MCF 10A (cell line): Measurements from ENCODE around the gene ST3GAL4. TPM values are rescaled to one million over a fixed set of nuclear protein-coding genes. Genes with fewer than 3 reads are reported as not detected.

Source experiments
- BruUV-seq: library from RNA; stranded (reverse); fragments of 400-500 nt; replicated peaks from 2 replicates; lab custom pipeline; 2021; lab: Mats Ljungman, UMichigan
- CTCF ChIA-PET: fragments of 300-600 bp; sonication (Branson Sonifier 250); formaldehyde crosslinking; extraction: SDS; loops from one replicate; lab custom pipeline; 2021; ENCODE audit warnings: antibody characterized with exemption, inconsistent platforms; lab: Yijun Ruan, JAX
- POLR2A ChIA-PET: fragments of 300-600, 350-650 bp; sonication (Branson Sonifier 250); formaldehyde crosslinking; extraction: SDS; loops from one replicate; lab custom pipeline; 2020; ENCODE audit warnings: antibody characterized with exemption, inconsistent platforms; lab: Yijun Ruan, JAX
- DNase-seq: peaks from one replicate; pipeline ENCODE4 v3.0.0-alpha.2; 2018; ENCODE audit not compliant: unreplicated experiment
- H3K27ac Mint-ChIP-seq: one replicate; pipeline ENCODE4 v1.8.0; 2022; ENCODE audit warnings: mild to moderate bottlenecking, low read depth, mixed read lengths; ENCODE audit not compliant: unreplicated experiment
- H3K27me3 Mint-ChIP-seq: one replicate; pipeline ENCODE4 v1.8.0; 2022; ENCODE audit warnings: mixed read lengths; ENCODE audit not compliant: insufficient read depth, unreplicated experiment
- H3K36me3 Mint-ChIP-seq: one replicate; pipeline ENCODE4 v1.8.0; 2022; ENCODE audit warnings: mild to moderate bottlenecking, moderate library complexity, mixed read lengths; ENCODE audit not compliant: insufficient read depth, unreplicated experiment
- H3K4me1 Mint-ChIP-seq: one replicate; pipeline ENCODE4 v1.8.0; 2022; ENCODE audit warnings: mixed read lengths; ENCODE audit not compliant: insufficient read depth, unreplicated experiment
- H3K4me3 Mint-ChIP-seq: one replicate; pipeline ENCODE4 v1.8.0; 2022; ENCODE audit warnings: mild to moderate bottlenecking, moderate library complexity, mixed read lengths; ENCODE audit not compliant: unreplicated experiment
- H3K9me3 Mint-ChIP-seq: one replicate; pipeline ENCODE4 v1.8.0; 2022; ENCODE audit warnings: mixed read lengths; ENCODE audit not compliant: unreplicated experiment
- intact Hi-C: fragments of 100-400 bp; cut with micrococcal nuclease; formaldehyde crosslinking; loops from 2 replicates; pipeline ENCODE4 v1.14.1; 2022
- total RNA-seq: library from RNA; stranded (reverse); gene quantifications from 2 replicates; pipeline ENCODE4 v1.2.3, GENCODE V29; 2022
- TF ChIP-seq, protein P1 (sequence below): fragments of 200-600 bp; IDR thresholded peaks from one replicate; pipeline ENCODE4 v1.8.0; 2022; ENCODE audit warnings: antibody characterized with exemption, mild to moderate bottlenecking; ENCODE audit not compliant: unreplicated experiment

The ST3GAL4 gene
- total RNA-seq, 1 experiment from 2014 or later = 15.3 TPM

GRCh38 chr11:126457817-126458216 is 102.3 kb downstream of the ST3GAL4 start:
- no TSS peak for BruUV-seq
- CTCF ChIA-PET = interaction anchor here (2.0 kb wide), 1 partner anchor 16 kb away, joined by 5 read pairs; no protein-coding TSS in a partner anchor
- intact Hi-C loops = no loop called here
- Mint-ChIP-seq H3K4me3 (no peak overlapping the region), H3K9me3 (no peaks in the 10 kb centered on the region), H3K27ac (no peak overlapping the region), H3K27me3 (peaks cover 16% of the 10 kb centered on the region), H3K4me1 (no peaks in the 10 kb centered on the region), H3K36me3 (no peaks in the 10 kb centered on the region)
- TF ChIP-seq, protein P1, sequence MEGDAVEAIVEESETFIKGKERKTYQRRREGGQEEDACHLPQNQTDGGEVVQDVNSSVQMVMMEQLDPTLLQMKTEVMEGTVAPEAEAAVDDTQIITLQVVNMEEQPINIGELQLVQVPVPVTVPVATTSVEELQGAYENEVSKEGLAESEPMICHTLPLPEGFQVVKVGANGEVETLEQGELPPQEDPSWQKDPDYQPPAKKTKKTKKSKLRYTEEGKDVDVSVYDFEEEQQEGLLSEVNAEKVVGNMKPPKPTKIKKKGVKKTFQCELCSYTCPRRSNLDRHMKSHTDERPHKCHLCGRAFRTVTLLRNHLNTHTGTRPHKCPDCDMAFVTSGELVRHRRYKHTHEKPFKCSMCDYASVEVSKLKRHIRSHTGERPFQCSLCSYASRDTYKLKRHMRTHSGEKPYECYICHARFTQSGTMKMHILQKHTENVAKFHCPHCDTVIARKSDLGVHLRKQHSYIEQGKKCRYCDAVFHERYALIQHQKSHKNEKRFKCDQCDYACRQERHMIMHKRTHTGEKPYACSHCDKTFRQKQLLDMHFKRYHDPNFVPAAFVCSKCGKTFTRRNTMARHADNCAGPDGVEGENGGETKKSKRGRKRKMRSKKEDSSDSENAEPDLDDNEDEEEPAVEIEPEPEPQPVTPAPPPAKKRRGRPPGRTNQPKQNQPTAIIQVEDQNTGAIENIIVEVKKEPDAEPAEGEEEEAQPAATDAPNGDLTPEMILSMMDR = no peak
- POLR2A ChIA-PET = no interaction called here
- no peak for DNase-seq

DNA sequence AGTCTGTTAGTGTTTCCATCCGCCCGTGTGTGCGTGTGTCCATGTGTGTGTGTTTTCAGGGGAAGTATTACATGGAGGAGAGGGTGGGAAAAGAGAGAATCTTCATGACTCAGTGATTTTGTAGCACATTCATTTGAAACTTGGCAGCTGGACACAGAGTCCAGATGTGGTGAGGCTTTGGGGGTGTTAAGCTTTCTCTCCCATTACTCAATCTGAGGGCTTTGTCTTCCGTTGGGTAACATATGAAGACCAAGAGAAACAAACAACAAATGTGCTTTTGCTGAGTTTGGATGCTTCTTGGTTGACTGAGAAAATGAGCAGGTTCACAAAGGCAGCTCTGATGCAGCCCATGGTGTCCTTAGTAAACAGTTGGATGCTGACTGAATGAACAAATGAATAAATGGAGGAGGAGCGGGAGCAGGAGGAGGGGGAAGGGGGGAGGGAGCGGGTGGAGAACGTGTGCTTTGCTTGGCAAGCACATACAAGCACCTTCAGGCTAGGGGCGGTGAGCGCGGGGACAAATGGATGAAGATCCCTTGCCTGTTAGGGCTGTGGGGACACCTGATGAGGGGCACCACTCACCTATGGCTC is 104.3 kb downstream of the ST3GAL4 start:
- ChIA-PET CTCF (interaction anchor here (1.1 to 2.5 kb wide), 5 partner anchors 15 to 150 kb away, joined by 3 to 8 read pairs (median 3); no protein-coding TSS in a partner anchor), POLR2A (no interaction called here)
- intact Hi-C loops = no loop called here
- Mint-ChIP-seq H3K4me1 (no peaks in the 10 kb centered on the region), H3K4me3 (no peak overlapping the region), H3K27me3 (peaks cover 36% of the 10 kb centered on the region), H3K9me3 (peaks cover 8% of the 10 kb centered on the region), H3K36me3 (no peaks in the 10 kb centered on the region), H3K27ac (no peak overlapping the region)
- TF ChIP-seq, protein P1 = no peak
- no TSS peak for BruUV-seq
- DNase-seq = no peak

GRCh38 chr11:126460417-126461095 is 105.1 kb downstream of the ST3GAL4 start:
- Mint-ChIP-seq H3K36me3 (no peaks in the 10 kb centered on the region), H3K27ac (no peak overlapping the region), H3K4me1 (no peaks in the 10 kb centered on the region), H3K27me3 (peaks cover 44% of the 10 kb centered on the region), H3K9me3 (peaks cover 8% of the 10 kb centered on the region), H3K4me3 (no peak overlapping the region)
- DNase-seq = no peak
- intact Hi-C loops = no loop called here
- POLR2A ChIA-PET = no interaction called here
- CTCF ChIA-PET = interaction anchor here (2.5 kb wide), 1 partner anchor 20 kb away, joined by 8 read pairs; no protein-coding TSS in a partner anchor
- no TSS peak for BruUV-seq
- TF ChIP-seq, protein P1 = no peak

- no TSS peak for BruUV-seq
- Mint-ChIP-seq H3K27me3 (peaks cover 49% of the 10 kb centered on the region), H3K4me3 (no peak overlapping the region), H3K27ac (no peak overlapping the region), H3K9me3 (peaks cover 8% of the 10 kb centered on the region), H3K36me3 (no peaks in the 10 kb centered on the region), H3K4me1 (no peaks in the 10 kb centered on the region)
- ChIA-PET POLR2A (no interaction called here), CTCF (interaction anchor here (2.7 kb wide), 1 partner anchor 20 kb away, joined by 11 read pairs; no protein-coding TSS in a partner anchor)
- no peak for DNase-seq
- intact Hi-C loops = no loop called here
- TF ChIP-seq, protein P1 = no peak
These were observed 105.6 kb downstream of the ST3GAL4 start for GRCh38 chr11:126461096-126461440.
